A549 (cell line): ENCODE data around the gene CDK4.

Experiments used
- BHLHE40 ChIP-seq: IDR thresholded peaks from 2 replicates; pipeline ENCODE4 v1.6.1; 2012; ENCODE audit warnings: low read depth, low read length, inconsistent platforms
- CTCF ChIP-seq: fragments of >200 bp; sonication (Bioruptor Twin); formaldehyde crosslinking; IDR thresholded peaks from 3 replicates; pipeline ENCODE4 v1.5.1; 2016
- RAD21 ChIP-seq, 2 experiments: fragments of >200 bp in 1 of 2; sonication (Bioruptor Twin) in 1 of 2; formaldehyde crosslinking in 1 of 2; IDR thresholded peaks in 1 of 2; conservative IDR thresholded peaks in 1 of 2; 2 replicates in 1 of 2; 3 replicates in 1 of 2; pipeline ENCODE4 v1.6.1; 2012 to 2018; ENCODE audit warnings: inconsistent platforms in 1 of 2

DNA sequence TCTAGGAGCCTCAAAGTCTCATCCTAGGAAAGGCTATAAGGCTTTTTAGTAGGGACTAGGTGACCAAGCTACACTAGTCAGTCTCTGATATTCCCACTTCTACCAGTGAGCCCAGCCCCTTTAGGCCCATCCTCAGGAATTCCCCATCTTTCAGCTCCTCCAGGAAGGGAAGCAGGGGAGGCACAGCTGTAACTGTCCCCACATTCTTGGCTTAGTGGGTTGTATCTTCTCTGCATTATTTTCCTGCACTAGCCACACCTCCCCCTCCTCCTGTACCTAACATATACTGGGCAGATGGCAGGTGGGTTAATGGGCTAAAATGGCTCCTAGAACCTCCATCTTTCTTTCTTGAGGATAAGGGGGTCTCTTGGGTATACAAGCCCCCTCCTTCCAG is 15.2 kb upstream of the CDK4 start:
- TF ChIP-seq CTCF (no peak), RAD21 (conservative IDR thresholded peaks at IDR 0.05 in 1 of 2, IDR thresholded peaks at IDR 0.05 in 1 of 2) (no peak), BHLHE40 (no peak)
